Peyer's patch (tissue), 4 donors: ENCODE results near the gene ECSIT.

ENCODE experiments used
- CTCF ChIP-seq, 6 experiments: fragments of 450-650 bp in 4 of 6; fragments of 200-600 bp in 2 of 6; sonication (generic) in 1 of 6; IDR thresholded peaks; one replicate each; pipeline ENCODE4 v1.5.1; 2017 to 2019; ENCODE audit warnings: antibody characterized with exemption in 6 of 6, mild to moderate bottlenecking in 3 of 6, moderate library complexity in 1 of 6
- POLR2A ChIP-seq, 2 donors: fragments of 450-650 bp; IDR thresholded peaks; one replicate each; pipeline ENCODE4 v1.5.1; 2017; ENCODE audit warnings: antibody characterized with exemption in 2 of 2, mild to moderate bottlenecking in 2 of 2, moderate library complexity in 2 of 2

GRCh38 chr19:11475861-11476260, 53.1 kb downstream of the ECSIT start:
- TF ChIP-seq CTCF (IDR thresholded peaks at IDR 0.05) (no peak), POLR2A (IDR thresholded peaks at IDR 0.05) (no peak)
